GM21381 (cell line): ENCODE measurements around the gene FOXP1.

Experiments
- ATAC-seq: cut with Tn5 transposase; IDR thresholded peaks from one replicate; pipeline ENCODE4 v1.9.1; 2021; ENCODE audit warnings: mild to moderate bottlenecking, moderate library complexity; ENCODE audit not compliant: unreplicated experiment

Gene FOXP1

DNA sequence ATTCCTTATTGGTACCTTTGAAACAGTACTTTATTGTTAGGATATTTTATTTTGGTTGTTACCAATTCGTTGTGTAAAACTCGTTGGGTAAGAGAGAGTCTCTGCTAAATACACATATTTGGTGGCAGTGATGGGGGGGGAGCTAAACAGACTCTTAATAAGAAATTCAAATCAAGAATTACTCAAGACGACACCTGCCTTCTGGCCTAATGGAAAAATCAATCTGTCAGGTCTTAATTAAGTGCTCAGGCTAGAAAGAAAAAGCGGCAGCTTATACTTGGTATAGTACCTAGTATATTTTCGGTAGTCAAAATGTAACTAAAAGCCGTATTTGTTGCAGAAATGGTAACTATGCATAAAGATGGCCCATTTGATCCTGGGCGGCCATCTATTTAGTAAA lies 18.2 kb downstream of the FOXP1 start:
- ATAC-seq: no peak

DNA sequence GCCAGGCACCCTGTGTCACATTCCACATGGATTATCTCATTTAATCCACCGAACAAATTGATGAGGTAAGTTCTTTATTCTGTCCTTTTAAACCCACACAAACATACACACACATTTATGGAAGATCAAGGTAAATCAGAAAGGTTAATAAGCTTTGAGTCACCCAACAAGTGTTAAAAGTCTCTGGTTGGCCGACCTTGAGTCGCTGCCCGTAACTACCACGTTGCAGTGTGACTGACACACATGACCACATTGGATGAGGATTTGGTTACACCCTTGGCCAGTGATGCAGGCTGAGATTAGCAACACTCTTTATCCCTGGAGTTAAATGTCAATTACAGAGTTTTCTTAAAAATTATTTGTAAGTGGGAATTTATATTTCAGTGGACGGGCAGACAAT lies 19.2 kb downstream of the FOXP1 start:
- ATAC-seq: peak; percentile 33

DNA sequence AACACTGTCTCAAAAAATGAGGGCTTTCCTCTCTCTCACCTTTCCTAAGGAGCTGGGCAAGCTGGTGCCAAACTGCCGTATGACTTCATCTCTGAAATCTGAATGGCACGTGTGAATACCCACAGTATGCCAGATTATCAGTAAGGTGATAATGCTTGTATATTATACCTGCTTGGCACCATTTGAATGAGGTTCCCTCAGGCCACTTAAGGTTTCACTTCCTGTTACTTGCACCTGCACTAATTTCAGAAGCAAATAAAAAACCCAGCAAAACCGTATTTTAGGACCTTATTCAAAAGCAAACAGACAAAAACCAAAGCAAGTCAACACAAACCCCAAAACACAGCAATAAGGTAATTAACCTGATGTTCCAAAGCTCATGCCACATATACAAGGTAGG lies 19.7 kb downstream of the FOXP1 start:
- peak; percentile 87 for ATAC-seq

- ATAC-seq: no peak
Measured at GRCh38 chr3:71562938-71563337, 20.6 kb downstream of the FOXP1 start.

DNA sequence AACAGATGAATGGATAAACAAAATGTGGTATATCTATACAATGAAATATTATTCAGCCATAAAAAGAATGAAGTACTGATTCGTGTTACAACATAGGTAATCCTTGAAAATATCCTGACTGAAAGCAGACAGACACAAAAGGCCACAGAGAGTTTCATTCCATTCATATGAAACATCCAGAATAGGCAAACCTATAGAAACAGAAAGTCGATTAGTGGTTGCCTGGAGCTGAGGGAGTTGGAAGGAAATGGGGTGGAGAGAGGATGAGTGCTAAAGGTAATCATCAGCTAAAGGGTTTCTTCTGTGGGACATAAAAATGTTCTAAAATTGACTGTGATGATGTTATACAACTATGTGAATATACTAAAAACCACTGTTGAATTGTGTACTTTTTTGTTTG lies 22.9 kb downstream of the FOXP1 start:
- no peak for ATAC-seq

DNA sequence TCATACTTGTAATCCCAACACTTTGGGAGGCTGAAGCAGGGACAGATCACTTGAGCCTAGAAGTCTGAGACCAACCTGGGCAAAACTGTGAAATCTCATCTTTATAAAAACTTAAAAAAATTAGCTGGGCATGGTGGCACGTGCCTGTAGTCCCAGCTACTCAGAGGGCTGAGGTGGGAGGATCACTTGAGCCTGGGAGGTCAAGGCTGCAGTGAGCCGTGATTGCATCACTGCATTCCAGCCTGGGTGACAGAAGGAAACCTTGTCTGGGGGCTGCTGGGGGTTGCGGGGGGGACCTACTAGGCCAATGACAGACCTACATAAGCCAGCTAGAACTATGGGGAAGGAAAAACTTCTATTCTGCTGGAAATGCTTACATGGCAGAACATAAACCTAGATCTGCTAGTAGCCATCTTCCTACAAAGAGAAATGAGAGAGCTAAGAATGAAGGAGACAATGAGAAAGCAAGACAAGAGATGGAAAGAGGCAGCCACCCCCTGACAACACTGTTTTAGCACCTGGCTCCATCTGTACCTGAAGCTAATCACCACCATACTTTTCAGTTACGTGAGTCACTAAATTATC lies 23.9 kb downstream of the FOXP1 start:
- no peak for ATAC-seq

DNA sequence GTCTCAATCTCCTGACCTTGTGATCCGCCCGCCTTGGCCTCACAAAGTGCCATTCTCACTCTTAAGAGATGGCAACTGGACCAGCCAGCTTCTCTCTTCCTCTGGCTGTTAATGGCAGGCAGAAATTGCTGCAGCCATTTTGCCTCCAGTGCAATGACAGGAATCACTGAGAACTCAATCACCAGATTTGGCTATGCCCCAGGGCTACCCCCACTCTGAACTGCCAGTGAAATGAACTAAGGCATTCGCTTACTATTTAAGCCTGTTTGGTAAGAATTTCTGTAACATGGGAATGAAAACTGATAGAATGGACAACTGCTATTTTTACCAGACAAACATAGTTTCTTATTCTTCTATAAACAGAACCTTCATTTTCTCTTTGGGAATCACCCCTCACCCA lies 24.5 kb downstream of the FOXP1 start:
- ATAC-seq: no peak

GRCh38 chr3:71554649-71555048 lies 28.9 kb downstream of the FOXP1 start:
- ATAC-seq: no peak

- no peak for ATAC-seq
Measured at GRCh38 chr3:71551311-71551919, 32.1 kb downstream of the FOXP1 start.

DNA sequence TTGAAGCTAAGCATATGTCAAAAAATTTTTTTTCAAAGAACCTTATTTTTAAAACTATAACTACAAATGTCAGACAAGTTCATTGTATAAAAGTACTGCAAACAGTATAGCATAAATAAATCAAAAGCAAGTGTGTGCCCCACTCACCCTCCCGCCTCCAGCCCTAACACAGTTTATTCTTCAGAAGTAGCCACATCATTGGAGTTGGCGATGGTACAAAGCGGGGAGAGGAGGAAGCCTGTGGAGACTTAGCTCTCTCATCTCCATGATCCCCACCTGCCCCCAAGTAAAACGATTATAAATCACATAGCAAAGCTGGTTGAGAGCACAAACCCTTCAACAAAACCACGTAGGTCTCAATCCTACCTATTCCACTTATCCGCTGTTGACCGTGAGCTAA lies 33.6 kb downstream of the FOXP1 start:
- no peak for ATAC-seq

- ATAC-seq: peak; percentile 92
Measured at GRCh38 chr3:71548705-71549384, 34.7 kb downstream of the FOXP1 start.

DNA sequence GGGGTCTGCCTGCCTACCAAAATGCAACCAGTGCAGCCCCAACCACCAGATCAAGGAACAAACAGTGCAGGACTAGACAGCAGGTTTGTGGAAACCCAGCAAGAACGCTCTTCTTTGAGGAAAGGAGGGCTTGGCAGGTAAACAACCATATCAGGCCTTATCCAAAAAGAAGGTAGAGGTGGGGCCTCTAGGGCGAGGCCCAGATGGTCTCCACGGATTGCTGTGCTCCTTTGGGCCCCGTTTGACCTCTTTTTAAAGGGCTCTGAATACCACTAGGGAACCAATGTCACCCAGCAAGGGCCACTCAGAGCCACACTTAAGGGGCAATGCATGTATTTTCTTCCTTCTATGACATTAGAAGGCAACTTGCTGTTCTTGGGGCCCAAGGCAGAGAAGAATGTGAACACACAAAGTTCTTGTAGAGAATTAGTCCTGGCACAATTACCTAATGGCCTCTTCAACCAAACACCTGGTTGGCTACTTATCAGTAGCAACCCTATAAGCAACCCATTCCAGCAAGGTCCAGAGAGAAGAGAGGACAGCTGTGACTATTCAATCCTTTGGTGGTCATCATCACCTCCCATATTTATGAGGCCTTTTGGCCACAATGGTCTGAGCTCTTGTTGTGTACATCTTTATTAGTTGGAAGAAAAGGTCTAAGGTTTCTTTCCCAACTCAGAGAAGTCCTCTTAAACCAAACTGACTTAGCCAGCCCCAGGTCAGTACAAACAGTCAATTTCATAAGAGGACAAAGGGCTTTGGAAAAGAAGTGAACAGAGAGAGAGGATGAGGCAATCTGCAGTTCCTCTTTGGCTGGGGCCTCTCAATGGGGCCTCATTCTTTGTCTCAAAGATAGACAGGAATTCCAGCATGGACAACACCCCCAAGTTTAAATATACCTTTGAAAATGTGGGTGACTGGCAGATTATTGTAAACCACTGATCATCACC lies 36.0 kb downstream of the FOXP1 start:
- ATAC-seq: no peak

DNA sequence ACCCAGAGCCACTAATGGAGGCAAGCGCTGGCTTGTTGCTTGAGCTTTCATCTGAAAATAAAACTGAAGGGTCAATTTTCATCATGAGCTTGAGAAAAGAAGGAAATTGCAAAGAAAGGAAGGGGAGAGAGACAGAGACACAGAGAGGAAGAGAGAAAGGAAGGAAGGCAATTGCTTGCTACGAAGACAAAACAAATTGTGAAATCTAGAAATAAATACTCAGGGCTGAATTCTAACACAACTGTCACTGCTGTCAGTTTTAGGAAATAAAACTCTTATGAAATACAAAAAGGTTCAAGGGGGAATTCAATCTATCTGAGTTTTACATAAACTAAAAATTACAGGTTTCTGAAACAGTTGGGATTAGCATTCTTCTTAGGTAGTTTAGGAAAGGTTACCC lies 36.7 kb downstream of the FOXP1 start:
- ATAC-seq: no peak

DNA sequence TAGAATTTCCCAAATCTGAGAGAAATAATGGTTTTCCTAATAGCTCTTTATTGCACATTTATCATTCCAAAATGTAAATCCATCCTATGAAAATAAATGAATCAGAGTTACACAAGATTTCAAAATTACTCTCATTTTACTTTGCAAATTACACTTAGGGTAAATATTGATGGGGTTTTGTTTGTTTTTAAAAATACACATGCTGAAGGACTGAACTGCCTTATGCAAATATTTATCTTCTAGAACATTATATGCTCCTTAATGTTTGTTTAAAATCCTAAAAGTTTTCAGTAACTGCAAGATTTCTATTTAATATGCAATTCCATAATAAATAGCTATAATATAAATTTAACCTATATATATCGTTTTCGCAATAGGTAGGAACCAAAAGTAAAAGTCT lies 38.2 kb downstream of the FOXP1 start:
- ATAC-seq: no peak

GRCh38 chr3:71543371-71544016 lies 40.0 kb downstream of the FOXP1 start:
- no peak for ATAC-seq

DNA sequence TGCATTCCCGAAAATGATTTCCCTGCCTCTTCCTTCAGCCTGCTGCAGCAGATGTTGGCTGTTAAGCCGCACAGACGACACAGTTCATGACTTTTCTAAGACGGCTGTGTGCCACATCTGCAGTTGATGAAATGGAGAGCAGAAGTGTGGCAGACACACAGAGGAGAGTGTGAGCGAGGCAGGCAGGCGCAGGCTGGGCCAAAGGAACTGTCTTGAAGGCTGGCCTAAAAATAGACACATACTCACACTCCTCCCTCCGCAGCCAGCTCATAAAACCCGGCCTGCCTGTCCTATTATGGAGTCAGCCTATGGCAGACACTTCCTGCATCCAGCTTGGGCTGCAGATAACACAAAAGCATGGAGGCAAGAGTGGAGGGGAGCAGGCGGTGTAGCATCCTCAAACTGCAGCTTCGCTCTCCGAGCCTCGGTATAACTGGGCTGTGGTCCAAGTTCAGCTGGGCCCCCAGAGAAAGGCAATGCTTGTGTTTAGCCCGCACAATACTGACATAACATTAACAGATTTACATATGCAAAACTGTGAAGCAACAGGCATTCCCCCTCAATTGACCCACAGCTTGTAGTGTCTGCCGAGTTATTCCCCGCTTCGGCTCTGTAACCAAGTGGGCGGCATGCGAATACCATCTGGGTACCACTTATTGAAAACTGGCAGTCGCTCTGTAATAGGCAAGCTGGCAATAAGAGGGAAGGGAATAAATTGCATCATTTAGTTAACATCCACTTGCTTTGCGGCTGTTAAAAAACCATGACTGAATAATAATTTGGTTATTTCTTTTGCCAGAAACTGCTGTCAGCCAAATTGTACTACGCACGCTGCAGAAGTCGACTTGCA lies 40.8 kb downstream of the FOXP1 start:
- peak; percentile 70 for ATAC-seq

- no peak for ATAC-seq
Measured at GRCh38 chr3:71541313-71541712, 42.2 kb downstream of the FOXP1 start.

GRCh38 chr3:71537211-71537611 lies 46.3 kb downstream of the FOXP1 start:
- ATAC-seq: no peak

DNA sequence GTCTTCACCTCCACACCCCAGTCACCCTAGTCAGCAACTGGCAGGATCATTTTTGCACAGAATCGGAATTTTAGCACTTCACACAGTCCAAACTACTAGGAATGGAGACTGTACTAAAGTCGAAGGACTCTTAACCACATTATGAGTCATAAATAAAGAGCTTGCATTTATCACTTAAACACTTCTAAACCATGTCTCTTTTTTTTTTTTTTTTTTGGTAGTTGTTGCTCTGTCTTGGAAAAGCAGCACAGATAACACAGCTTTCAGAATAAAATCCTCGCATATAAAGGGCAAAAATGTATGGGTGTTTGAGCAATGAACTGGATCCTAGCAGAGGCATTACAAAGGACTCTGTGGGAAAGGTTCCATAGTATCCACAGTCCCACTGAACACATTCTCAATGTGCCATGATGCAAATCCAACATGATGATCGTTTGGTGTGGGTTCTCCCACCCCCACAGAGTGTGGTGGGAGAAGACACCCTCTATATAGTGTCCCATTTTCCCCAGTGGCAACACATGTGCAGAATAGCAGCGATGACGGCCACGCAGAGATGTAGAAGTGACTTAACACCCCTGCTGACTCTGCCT lies 47.1 kb downstream of the FOXP1 start:
- no peak for ATAC-seq

GRCh38 chr3:71533588-71533987 lies 49.9 kb downstream of the FOXP1 start:
- no peak for ATAC-seq
